Stomach (tissue), 4 donors: ENCODE data around the gene FAM184B.

Experiments
- CTCF ChIP-seq, 7 experiments: fragments of 450-650 bp in 4 of 7; fragments of 200-600 bp in 3 of 7; sonication (generic) in 3 of 7; IDR thresholded peaks; one replicate each; pipeline ENCODE4 v1.5.1; 2016 to 2019; ENCODE audit warnings: antibody characterized with exemption in 7 of 7, control low read depth in 2 of 7, mild to moderate bottlenecking in 1 of 7
- EP300 ChIP-seq: sonication (generic); formaldehyde crosslinking; IDR thresholded peaks from one replicate; pipeline ENCODE4 v1.6.1; 2017; ENCODE audit warnings: antibody characterized with exemption
- POLR2A ChIP-seq, 4 donors: fragments of 450-650 bp; IDR thresholded peaks; one replicate each; pipeline ENCODE4 v1.6.1; 2016; ENCODE audit warnings: antibody characterized with exemption in 4 of 4, control low read depth in 2 of 4, mild to moderate bottlenecking in 1 of 4, moderate library complexity in 1 of 4
- POLR2AphosphoS5 ChIP-seq, 3 donors: sonication (generic); formaldehyde crosslinking; IDR thresholded peaks; one replicate each; pipeline ENCODE4 v1.6.1; 2016; ENCODE audit warnings: antibody characterized with exemption in 3 of 3

DNA sequence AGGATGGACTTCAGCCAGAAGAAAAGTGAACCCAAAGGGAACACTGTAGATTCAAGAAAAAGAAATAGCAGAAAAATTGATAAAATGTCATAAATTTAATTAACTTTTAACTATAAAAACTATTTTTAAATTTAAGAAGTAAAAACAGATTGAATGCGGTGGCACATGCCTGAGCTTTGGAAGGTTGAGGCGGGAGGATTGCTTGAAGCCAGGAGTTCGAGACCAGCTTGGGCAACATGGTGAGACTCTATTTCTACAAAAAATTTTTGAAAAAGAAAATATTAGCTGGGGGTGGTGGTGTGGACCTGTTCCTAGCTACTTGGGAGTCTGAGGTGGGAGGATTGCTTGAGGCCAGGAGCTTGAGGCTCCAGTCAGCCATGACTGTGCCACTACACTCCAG, 3.0 kb downstream of the FAM184B start:
- no peak for TF ChIP-seq CTCF (IDR thresholded peaks at IDR 0.05)
- no peak for TF ChIP-seq POLR2AphosphoS5 (IDR thresholded peaks at IDR 0.05)
- no peak for TF ChIP-seq EP300
- TF ChIP-seq POLR2A (IDR thresholded peaks at IDR 0.05), result no peak
